ENCODE measurements around the gene CAMKK2.

CAMKK2 gene

DNA sequence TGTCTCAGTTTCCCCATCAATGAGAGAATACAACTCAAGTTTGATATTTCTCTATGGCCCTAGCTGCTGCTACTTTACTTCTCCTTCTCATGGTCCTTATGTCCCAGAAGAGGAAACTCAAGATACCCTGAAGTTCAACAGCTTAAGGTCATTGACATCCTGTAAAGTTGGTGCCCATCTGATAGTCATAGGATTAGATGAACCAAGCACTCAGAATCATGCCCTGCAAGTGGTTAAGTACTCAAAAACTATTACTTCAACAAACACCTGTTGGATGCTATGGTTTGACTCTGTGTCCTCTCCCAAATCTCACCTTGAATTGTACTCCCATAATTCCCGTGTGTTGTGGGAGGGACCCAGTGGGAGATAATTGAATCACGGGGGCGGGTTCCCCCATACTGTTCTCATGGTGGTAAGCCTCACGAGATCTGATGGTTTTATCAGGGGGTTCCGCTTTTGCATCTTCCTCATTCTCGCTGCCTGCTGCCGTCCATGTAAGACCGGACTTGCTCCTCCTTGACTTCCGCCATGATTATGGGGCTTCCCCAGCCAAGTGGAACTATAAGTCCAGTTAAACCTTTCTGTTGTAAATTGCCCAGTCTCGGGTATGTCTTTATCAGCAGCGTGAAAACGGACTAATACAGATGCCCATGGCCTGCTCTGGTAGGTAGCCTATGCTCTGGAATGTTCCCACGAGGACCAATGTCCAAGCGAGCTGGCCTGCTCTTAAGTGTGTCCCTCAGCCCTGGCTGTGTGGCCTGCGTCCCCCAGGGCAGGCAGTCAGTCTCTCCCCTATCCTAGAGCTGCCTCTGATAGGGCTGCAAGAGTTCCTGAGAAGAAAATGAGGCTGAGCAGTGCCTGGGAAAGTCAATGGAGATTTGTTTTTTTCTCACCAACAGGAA is 18.1 kb downstream of the CAMKK2 start:
- no peak overlapping the region for H3K4me3 ChIP-seq
- peak overlapping the region in 1 of 2 donors; percentile 68 for H3K27ac ChIP-seq
- no peak for DNase-seq (ENCODE audit: low spot score)
- TF ChIP-seq, protein P1, sequence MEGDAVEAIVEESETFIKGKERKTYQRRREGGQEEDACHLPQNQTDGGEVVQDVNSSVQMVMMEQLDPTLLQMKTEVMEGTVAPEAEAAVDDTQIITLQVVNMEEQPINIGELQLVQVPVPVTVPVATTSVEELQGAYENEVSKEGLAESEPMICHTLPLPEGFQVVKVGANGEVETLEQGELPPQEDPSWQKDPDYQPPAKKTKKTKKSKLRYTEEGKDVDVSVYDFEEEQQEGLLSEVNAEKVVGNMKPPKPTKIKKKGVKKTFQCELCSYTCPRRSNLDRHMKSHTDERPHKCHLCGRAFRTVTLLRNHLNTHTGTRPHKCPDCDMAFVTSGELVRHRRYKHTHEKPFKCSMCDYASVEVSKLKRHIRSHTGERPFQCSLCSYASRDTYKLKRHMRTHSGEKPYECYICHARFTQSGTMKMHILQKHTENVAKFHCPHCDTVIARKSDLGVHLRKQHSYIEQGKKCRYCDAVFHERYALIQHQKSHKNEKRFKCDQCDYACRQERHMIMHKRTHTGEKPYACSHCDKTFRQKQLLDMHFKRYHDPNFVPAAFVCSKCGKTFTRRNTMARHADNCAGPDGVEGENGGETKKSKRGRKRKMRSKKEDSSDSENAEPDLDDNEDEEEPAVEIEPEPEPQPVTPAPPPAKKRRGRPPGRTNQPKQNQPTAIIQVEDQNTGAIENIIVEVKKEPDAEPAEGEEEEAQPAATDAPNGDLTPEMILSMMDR (IDR thresholded peaks at IDR 0.05): no peak

DNA sequence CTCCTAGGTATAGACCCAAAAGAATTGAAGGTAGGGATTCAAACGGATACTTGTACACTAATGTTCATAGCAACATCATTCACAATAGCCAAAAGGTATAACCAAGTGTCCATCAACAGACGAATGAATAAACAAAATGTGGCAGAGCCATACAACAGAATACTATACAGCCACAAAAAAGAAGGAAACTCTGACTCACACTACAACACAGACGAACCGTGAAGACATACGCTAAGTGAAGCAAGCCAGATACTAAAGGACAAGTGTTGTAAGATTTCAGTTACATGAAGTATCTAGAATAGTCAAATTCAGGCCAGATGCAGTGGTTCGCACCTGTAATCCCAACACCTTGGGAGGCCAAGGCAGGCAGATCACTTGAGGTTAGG is 19.1 kb downstream of the CAMKK2 start:
- no peak overlapping the region for H3K27ac ChIP-seq

DNA sequence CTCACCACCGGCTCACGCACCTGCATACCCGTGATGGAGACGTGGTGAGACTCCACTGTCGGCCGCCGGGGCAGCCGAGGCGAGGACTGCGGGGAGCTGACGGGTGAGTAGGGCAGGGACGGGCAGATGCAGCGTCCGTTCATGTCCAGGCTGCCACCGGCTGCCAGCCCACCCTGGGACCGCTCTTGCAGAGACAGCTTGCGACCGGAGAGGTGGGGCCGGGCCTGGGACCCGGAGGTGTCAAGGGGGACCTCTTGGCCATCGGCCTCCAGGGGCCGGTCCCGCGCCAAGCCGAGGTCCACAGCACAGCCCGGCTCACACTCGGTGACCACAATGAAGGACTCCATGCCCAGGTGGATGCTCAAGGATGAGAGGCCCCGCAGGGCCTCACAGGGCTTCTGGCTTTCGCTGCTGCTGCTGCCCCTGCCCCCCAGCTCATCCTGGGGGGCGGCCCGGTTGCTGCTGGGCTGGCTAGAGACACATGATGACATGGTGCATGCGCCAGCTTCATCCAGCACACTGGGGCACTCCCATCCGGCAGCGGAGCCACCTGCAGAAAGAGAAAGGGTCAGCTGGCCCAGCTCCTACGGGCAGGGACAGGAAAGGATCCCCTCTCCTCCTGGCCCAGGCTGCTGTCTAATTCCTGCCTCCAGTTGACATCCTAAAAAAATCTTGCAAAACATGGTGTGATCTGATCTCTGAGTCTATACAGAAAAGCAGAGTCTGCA is 22.3 kb downstream of the CAMKK2 start:
- TF ChIP-seq, protein P1 (IDR thresholded peaks at IDR 0.05): no peak
- H3K4me3 ChIP-seq: no peak overlapping the region
- no peak overlapping the region for H3K27ac ChIP-seq
- DNase-seq (ENCODE audit: low spot score): no peak

More for the DNA sequence above, 19.1 kb downstream of the CAMKK2 start:
- TF ChIP-seq, protein P1 (IDR thresholded peaks at IDR 0.05): no peak
- H3K4me3 ChIP-seq: no peak overlapping the region
- no peak for DNase-seq (ENCODE audit: low spot score)

DNA sequence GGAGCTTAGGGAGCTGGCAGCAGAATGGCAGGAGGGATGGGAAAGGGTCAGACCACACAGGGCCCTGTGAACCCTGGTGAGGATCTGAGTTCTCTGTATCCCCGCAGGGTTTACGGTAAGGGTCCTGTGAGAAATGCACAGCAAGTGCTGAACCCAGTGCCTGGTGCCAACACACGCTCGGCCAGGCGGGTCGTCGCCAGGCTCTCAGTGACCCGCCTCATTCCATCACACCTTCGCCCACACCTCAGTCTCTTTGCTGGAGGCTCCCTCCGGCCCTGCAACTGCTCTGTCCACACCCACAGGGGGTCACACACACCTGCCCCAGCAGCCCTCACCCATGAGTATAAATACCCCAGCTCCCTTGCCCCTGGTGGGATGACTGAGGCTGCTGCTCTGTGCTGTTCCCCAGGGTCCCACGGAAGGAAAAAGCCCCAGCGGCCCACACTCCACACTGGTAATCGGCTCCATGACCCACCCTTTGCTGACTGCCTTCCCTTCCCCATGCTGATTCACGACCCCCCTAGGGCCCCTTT is 23.1 kb downstream of the CAMKK2 start:
- no peak overlapping the region for H3K27ac ChIP-seq
- no peak for DNase-seq (ENCODE audit: low spot score)
- TF ChIP-seq, protein P1 (IDR thresholded peaks at IDR 0.05): no peak
- no peak overlapping the region for H3K4me3 ChIP-seq

DNA sequence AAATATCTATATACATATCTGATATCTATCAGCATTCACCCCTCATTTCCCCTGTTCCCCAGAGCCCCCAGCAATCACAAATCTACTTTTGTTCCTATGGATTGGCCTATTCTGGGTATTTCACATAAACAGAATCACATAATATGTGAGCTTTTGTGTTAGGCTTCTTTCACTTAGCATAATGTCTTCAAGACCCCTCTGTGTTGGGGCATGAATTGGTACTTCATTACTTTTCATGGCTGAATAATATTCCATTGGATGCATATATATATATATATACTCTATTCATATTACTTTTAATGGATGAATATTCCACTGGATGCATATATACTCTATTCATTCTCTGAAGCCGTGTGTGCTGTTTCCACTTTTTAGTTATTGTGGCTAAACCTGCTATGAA is 28.7 kb downstream of the CAMKK2 start:
- H3K27ac ChIP-seq: no peak overlapping the region
- no peak overlapping the region for H3K4me3 ChIP-seq
- no peak for DNase-seq (ENCODE audit: low spot score)
- TF ChIP-seq, protein P1 (IDR thresholded peaks at IDR 0.05): no peak

DNA sequence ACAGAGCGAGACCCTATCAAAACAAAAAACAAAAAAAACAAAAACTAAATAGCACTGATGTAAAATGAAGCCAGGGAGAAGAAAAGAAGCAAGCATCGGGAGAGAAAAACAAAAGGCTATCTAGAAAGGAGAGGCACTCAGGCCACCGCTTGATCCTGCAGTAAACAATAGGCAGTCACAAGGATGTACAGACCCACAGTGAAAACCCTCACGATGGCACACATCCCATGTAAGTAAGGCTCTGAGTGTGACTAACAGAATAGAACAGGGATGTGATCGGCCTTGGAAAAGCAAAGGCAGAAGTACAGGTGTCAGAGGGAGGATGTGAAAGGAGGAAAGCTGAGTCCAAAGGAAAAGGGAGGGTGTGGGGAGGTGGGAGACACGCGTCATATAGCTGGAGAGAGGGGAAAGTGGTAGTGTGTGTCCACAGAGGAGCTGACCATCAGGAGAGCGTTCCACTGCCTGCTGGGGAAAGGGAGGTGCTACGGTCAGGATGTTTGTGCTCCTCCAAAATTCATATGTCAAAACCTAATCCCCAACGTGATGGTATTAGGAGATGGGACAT is 31.5 kb downstream of the CAMKK2 start:
- H3K27ac ChIP-seq: no peak overlapping the region
- TF ChIP-seq, protein P1 (IDR thresholded peaks at IDR 0.05): no peak
- DNase-seq (ENCODE audit: low spot score): no peak
- H3K4me3 ChIP-seq: no peak overlapping the region
